Regular cardiac myocyte (primary cell): ENCODE results near the gene RPS6KA3. TPM values are rescaled to one million over a fixed set of nuclear protein-coding genes. Genes with fewer than 3 reads are reported as not detected.

ENCODE experiments used
- total RNA-seq: library from RNA; depleted of rRNA; stranded (reverse); fragments of >200 nt; gene quantifications from 2 replicates; pipeline ENCODE4 v1.2.3, GENCODE V29; 2014

Gene RPS6KA3
- 41.2 and 52.5 TPM in 2 replicates for total RNA-seq

GRCh38 chrX:20266810-20267606 lies at the start of gene RPS6KA3:
Gene RPS6KA3 (minus strand): TSS chrX:20266909. CDS start chrX:20266632, 277 bp downstream.

GRCh38 chrX:20141281-20142220 lies 125.2 kb downstream of the RPS6KA3 start, which contains the start of gene EIF1AX:
Gene EIF1AX (minus strand): TSS chrX:20141838. CDS start chrX:20141640, 198 bp downstream.

GRCh38 chrX:20116577-20117240 lies 150.0 kb downstream of the RPS6KA3 start, which contains the start of gene MAP7D2:
Gene MAP7D2 (minus strand): TSS chrX:20116907. CDS start chrX:20116879, 28 bp downstream.

Other genes starting within 250 kb of the RPS6KA3 start
- gene MAP7D2, start 150.0 kb downstream of the RPS6KA3 start, total RNA-seq, result 0.38 and 0.56 TPM in 2 replicates
- 28.8 and 55.2 TPM in 2 replicates for gene EIF1AX, start 125.1 kb downstream of the RPS6KA3 start, total RNA-seq